Measurements from ENCODE around the gene HNRNPH1. TPM values are rescaled to one million over a fixed set of nuclear protein-coding genes. Genes with fewer than 3 reads are reported as not detected.
A peak's percentile ranks its signal among the peaks of the same experiment; 100 is the strongest.

The HNRNPH1 gene
- total and polyA plus RNA-seq, 10 donors: 214 to 931 (median 693) TPM

- intact Hi-C loops (cut with DNase I; ENCODE audit: low total_unique reads): loop anchor here (5.0 kb wide), 1 partner anchor 73 kb away; the partner anchor contains the start of gene CANX
- H3K9me3 ChIP-seq: no peaks in the 10 kb centered on the region
- peak overlapping the region; percentile 98 to 100 (median 100) for H3K27ac ChIP-seq
- TF ChIP-seq POLR2A (IDR thresholded peaks at IDR 0.05) (no peak), CTCF (IDR thresholded peaks at IDR 0.05 in 8 of 11, conservative IDR thresholded peaks at IDR 0.05 in 3 of 11) (peak in 3 of 11 experiments; percentile 2 to 31 (median 6))
- H3K4me1 ChIP-seq: peaks cover 38 to 48% (median 43%) of the 10 kb centered on the region in 6 donors
- no peaks in the 10 kb centered on the region for H3K27me3 ChIP-seq (replicated peaks in 1 of 7)
- 2 to 18% (median 14%) methylated on average over 16 to 68 of the region's 68 CpGs; no CpG with 5 or more reads in 1 of the 5 donors for WGBS, 5 donors
- peaks cover 4 to 35% (median 25%) of the 10 kb centered on the region in 6 donors for H3K36me3 ChIP-seq
- DNase-seq: peak; percentile 92
- H3K4me3 ChIP-seq: peak overlapping the region; percentile 49 to 96 (median 84)
Measured at GRCh38 chr5:179623906-179624741, 653 bp upstream of the HNRNPH1 start.

GRCh38 chr5:179621551-179622214 lies 1.8 kb downstream of the HNRNPH1 start:
- Histone ChIP-seq H3K27ac (peak overlapping the region; percentile 69 to 100 (median 100)), H3K27me3 (replicated peaks in 1 of 7) (no peaks in the 10 kb centered on the region), H3K36me3 (peaks cover 12 to 59% (median 47%) of the 10 kb centered on the region in 6 donors), H3K4me3 (peak overlapping the region; percentile 64 to 96 (median 84)), H3K4me1 (peaks cover 52 to 71% (median 67%) of the 10 kb centered on the region in 6 donors), H3K9me3 (no peaks in the 10 kb centered on the region)
- 2 to 12% (median 9%) methylated on average over 11 of the region's 11 CpGs for WGBS, 5 donors
- no peak for TF ChIP-seq POLR2A (IDR thresholded peaks at IDR 0.05)
- DNase-seq: peak; percentile 53
- intact Hi-C loops (cut with DNase I; ENCODE audit: low total_unique reads): loop anchor here (5.0 kb wide), 1 partner anchor 76 kb away; the partner anchor contains the start of gene CANX

- intact Hi-C loops (cut with DNase I; ENCODE audit: low total_unique reads): loop anchor here (5.0 kb wide), 1 partner anchor 76 kb away; the partner anchor contains the start of gene CANX
- Histone ChIP-seq H3K4me1 (peaks cover 57 to 80% (median 76%) of the 10 kb centered on the region in 6 donors), H3K36me3 (peaks cover 12 to 68% (median 56%) of the 10 kb centered on the region in 6 donors), H3K27me3 (replicated peaks in 1 of 7) (no peaks in the 10 kb centered on the region), H3K4me3 (peak overlapping the region; percentile 5 to 96 (median 81)), H3K9me3 (no peaks in the 10 kb centered on the region), H3K27ac (peak overlapping the region in 7 of 8 donors; percentile 7 to 100 (median 99))
- no peak for DNase-seq
- 7 to 21% (median 13%) methylated on average over 5 of the region's 5 CpGs for WGBS, 5 donors
- no peak for TF ChIP-seq POLR2A (IDR thresholded peaks at IDR 0.05)
- TF ChIP-seq CTCF (IDR thresholded peaks at IDR 0.05 in 8 of 11, conservative IDR thresholded peaks at IDR 0.05 in 3 of 11): no peak
- TF ChIP-seq POLR2AphosphoS5 (IDR thresholded peaks at IDR 0.05): no peak
Measured at GRCh38 chr5:179620703-179621350, 2.6 kb downstream of the HNRNPH1 start.

GRCh38 chr5:179620293-179620692 lies 3.2 kb downstream of the HNRNPH1 start:
- Histone ChIP-seq H3K4me3 (peak overlapping the region; percentile 18 to 96 (median 81)), H3K27ac (peak overlapping the region in 5 of 8 donors; percentile 8 to 100 (median 100)), H3K9me3 (no peaks in the 10 kb centered on the region), H3K4me1 (peaks cover 63 to 85% (median 81%) of the 10 kb centered on the region in 6 donors), H3K27me3 (replicated peaks in 1 of 7) (no peaks in the 10 kb centered on the region), H3K36me3 (peaks cover 12 to 73% (median 61%) of the 10 kb centered on the region in 6 donors)
- intact Hi-C loops (cut with DNase I; ENCODE audit: low total_unique reads): loop anchor here (5.0 kb wide), 1 partner anchor 77 kb away; the partner anchor contains the start of gene CANX
- TF ChIP-seq POLR2A (IDR thresholded peaks at IDR 0.05) (no peak), POLR2AphosphoS5 (IDR thresholded peaks at IDR 0.05) (no peak), CTCF (IDR thresholded peaks at IDR 0.05 in 8 of 11, conservative IDR thresholded peaks at IDR 0.05 in 3 of 11) (no peak)
- no peak for DNase-seq
- WGBS, 5 donors: 2 to 12% (median 3%) methylated on average over 3 of the region's 3 CpGs

Data from spleen (tissue), 11 donors.